Fibroblast of gingiva (primary cell): ENCODE results near the gene PHRF1.

Source experiments
- DNase-seq: peaks from one replicate; pipeline ENCODE4 v3.0.0-alpha.2; 2011; ENCODE audit warnings: low read depth

The PHRF1 gene

DNA sequence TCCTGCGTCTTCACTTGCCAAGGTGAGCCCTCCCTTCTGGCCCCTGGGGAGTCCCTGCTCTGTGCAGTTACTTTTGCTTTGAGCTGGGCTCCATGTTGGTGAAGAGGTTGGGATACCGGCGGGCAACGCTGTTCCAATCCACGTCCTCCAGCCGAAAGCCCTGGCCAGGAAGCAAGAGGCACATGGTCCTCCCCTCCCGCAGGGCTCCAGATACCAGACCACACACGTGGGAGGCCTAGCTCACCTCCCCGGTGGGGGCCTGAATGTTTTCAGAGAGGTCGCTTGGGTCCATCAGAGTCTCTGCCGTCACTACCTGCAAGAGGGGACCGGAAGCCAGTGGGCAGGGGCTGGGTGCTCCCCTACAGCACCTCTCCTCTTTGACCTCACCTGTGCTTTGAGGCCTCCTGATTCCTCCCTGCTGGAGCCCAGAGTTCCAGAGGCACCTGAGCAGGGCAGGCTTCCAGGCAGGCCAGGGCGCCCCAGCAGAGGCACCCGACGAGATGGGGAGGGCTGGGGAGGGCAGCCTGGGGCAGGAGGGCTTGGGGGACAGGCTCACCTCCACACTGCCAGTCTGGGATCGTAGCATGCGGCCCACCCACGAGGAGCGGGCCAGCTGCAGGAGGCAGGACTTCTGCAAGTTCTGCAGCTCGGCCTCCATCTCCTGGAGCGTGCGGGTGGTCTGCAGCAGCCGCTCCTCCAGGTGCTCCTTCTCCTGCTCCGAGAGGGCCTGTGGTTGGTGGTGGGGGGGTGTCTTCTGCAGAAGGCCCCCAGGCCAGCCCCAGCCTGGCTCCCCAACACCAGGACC is 18.7 kb upstream of the PHRF1 start:
- no peak for DNase-seq

DNA sequence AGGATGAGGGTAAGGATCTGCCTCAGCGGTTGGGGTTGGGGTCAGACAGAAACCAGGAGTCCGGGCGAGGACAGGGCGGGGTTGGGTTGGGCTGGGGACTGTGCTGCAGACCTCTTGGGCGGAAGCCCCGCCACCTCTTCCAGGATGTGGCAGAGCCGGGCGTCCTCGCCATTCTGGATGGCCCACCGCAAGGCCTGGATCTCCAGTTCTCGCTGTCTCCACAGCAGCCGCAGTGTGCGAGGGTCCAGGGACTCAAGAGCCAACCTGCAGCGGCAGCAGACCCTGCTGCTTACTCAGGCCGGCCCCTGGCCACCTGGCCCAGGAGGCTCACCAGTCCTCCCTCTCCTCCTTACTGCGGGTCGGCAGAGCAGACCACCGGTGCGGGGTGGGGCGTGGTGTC is 17.8 kb upstream of the PHRF1 start:
- DNase-seq = no peak

DNA sequence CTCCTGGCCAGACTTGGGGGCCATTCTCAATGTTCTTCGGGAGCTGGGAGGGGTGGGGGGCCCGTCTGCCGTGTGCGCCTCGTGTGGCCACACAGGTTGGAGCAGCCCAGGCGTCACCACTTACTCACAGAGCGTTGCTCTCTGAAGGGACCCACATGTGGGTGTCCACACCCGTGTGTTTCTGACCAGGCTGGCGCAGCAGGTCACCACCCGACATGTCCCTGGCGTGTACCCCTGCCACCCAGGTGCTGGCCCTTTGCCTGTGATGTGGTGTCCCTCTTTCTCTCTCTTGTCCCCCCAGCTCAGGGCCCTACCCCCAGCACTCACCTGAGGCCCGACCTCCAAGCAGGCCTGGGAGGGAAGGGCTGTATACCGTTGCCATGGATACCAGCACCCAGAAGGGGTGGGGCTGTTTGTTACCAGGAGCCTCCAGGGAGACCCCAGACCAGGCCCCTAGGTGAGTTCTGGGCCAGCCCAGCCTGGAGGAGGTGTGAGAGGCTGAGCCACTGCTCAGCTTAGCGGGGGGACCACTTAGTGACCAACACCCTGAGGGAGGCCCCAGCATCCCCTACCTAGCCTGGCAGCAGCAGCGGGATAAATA is 17.1 kb upstream of the PHRF1 start:
- DNase-seq = no peak

DNA sequence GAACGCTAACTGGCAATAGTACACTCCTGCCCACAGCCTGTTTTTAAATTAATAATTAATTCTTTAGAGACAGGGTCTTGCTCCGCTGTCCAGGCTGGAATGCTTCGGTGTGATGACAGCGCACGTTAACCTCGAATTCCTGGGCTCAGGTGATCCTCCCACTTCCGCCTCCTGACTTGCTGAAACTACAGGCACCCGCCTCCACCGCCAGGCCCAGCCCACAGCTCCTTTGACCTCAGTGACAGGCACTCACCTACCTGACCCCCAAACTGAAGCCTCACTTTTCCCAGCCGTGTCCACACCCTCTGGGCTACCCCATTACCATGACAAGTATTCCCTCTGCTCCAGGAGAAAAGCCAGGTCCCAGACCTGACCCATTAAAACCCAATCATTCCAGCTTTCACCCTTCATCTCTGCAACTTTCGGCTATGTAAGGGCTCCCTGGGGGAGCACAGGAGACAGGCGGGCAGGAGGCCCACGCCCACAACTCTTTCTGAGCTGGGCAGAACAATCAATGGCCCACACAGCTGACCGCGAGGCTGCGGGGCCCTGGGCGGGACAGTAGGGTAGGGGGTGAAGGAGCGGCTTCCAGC is 16.5 kb upstream of the PHRF1 start:
- no peak for DNase-seq

DNA sequence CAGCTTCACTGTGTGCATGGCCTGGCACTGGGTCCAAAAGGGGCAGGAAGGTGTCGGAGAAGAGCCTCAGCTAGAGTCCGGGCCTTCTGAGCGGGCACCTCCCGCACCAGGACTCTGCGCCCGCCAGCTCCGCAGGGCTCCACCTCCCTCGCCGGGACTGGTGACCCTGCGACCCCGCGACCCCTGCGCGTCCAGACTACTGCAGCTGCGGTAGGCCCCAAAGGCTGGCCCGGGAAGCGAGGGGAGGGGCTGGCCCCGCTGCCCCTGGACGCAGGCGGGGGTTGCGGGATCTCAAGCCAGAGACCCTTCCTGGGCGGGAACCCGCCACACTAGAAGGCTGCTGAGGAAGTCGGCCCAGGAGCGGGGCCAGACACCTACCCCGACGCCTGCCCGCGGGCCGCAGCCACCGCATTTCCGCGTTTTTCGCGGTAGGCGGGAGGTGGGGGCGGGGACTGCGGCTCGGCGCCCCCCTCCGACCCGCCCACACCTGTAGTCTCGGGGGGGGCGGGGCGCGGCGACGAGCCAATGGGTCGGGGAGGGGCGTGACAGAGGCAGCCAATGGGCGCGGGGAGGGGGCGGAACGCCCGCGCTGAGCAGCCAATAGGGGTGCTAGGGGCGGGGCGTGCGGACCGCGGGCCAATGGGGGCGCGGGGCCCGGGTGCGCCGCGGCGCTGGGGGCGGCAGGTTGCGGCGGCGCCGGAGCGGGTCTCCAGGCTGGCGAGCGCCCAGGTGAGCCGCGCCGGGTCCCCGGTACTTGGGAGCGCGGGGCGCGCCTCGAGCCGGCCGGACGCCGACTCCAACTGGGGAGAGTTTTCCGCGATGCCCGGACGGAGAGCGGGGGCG is 15.7 kb upstream of the PHRF1 start, which contains the start of the genes LMNTD2 and RASSF7:
LMNTD2 (minus strand) TSS at position 434 of the 843 bp plus-strand sequence; CDS start at position 412, 22 bp downstream.
RASSF7 (plus strand) TSS at position 666 of the 843 bp plus-strand sequence. CDS start 799 bp downstream, outside the sequence.
- peak; percentile 64 for DNase-seq

DNA sequence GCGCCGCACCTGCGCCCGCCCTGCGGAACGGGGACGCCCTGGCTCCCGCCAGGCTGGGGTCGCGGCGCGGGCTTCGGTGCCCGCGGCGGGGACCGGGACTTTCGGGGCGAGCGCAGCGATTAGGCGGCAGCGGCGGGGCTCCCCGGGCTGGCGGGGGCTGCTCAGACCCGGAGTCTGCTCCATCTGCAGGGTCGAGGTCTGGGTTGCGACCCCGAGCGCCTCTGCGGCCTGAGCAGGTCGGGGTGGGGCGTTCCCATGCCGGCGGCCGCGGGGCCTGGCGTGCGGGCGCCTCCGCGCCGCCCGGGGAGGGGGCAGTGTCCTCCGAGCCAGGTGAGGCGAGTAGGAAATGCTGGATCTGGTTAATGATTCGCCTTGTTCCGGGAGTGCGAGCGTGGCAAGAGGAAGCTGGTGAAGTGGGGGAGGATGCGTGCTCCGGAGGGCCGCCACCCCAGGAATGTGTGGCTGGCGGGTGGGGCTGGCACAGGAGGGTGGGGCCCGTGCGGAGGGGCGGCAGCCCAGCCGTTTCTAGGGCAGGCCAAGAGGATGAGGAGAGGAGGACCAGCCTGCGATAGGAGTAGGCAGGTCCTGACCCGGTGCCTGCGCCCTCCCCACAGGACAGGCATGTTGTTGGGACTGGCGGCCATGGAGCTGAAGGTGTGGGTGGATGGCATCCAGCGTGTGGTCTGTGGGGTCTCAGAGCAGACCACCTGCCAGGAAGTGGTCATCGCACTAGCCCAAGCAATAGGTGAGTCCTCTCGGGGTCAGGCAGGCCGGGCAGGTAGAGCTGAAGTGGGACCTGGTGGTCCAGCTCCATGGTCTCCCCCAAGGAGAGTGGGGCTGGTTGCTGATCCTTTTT is 14.9 kb upstream of the PHRF1 start:
- DNase-seq = no peak

DNA sequence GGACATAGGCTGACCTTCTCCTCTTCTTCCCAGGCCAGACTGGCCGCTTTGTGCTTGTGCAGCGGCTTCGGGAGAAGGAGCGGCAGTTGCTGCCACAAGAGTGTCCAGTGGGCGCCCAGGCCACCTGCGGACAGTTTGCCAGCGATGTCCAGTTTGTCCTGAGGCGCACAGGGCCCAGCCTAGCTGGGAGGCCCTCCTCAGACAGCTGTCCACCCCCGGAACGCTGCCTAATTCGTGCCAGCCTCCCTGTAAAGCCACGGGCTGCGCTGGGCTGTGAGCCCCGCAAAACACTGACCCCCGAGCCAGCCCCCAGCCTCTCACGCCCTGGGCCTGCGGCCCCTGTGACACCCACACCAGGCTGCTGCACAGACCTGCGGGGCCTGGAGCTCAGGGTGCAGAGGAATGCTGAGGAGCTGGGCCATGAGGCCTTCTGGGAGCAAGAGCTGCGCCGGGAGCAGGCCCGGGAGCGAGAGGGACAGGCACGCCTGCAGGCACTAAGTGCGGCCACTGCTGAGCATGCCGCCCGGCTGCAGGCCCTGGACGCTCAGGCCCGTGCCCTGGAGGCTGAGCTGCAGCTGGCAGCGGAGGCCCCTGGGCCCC is 14.1 kb upstream of the PHRF1 start:
- no peak for DNase-seq

DNA sequence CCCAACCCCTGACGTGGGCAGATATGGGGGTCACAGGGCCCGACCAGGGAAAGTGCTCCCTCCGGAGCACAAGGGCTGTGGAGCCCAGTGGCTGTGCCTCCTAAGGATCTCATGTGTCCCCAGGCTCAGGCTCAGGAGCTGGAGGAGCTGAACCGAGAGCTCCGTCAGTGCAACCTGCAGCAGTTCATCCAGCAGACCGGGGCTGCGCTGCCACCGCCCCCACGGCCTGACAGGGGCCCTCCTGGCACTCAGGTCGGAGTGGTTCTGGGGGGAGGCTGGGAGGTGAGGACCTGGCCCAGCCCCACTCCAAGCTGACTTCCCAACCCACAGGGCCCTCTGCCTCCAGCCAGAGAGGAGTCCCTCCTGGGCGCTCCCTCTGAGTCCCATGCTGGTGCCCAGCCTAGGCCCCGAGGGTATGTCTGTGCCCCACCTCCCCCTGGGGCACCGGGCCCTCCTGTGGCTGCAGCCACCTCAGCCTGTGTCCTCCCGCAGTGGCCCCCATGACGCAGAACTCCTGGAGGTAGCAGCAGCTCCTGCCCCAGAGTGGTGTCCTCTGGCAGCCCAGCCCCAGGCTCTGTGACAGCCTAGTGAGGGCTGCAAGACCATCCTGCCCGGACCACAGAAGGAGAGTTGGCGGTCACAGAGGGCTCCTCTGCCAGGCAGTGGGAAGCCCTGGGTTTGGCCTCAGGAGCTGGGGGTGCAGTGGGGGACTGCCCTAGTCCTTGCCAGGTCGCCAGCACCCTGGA is 13.0 kb upstream of the PHRF1 start:
- no peak for DNase-seq

DNA sequence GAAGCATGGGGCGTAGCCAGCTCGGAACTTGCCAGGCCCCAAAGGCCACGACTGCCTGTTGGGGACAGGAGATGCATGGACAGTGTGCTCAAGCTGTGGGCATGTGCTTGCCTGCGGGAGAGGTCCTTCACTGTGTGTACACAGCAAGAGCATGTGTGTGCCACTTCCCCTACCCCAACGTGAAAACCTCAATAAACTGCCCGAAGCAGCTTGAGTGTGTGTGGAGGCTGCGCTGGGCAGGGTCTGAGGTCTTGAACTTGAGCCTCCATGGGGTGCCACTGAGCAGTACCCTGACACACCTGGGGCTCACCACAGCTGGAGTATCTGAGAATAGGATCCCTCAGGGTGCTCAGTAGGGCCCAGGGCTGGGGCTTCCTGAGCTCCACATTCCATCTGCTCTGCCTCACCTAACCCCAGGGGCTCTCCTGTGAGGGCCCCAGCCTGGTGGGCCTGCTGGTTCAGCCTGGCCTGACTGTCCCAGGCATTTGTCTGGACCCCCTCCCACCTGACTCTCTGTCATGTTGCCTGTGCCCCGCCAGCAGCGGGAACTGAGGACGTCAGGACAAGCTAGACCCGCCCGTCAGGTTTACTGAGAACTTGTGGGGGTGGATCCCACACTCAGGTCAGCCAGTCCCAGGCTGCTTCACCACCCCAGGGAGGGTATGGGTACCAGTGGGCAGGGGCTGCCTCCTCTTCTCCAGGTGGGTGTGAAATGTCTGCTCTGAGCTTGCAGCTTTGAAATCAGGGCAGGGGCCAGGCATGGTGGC is 12.3 kb upstream of the PHRF1 start:
- DNase-seq = no peak

DNA sequence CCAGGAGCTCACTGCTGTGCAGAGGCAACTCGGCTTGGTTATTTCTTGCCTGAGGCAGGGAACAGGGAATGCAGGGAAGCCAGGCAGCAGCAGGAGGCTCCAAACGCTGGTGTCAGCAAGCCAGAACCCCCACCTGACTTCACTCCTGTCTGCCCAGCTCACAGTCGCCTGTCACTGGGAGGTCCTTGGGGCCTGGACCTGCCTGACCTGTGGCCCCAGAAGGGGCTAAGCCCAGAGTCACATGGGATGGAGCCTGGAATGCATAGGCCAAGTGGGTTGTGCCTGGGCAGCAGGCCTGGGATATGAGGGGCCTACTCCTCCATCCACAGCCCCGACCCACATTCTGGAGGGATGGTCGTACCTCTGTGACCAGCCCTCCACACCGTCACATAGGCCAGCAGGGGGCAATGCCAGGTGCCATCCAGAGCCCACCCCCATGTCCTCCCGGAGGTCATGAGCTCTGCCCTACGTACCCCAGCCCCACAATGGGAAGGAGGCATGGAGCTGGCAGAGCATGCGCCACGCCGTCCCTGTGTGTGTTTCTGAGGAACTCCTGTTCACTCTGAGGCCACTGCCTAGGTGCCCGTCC is 10.3 kb upstream of the PHRF1 start:
- DNase-seq = no peak

DNA sequence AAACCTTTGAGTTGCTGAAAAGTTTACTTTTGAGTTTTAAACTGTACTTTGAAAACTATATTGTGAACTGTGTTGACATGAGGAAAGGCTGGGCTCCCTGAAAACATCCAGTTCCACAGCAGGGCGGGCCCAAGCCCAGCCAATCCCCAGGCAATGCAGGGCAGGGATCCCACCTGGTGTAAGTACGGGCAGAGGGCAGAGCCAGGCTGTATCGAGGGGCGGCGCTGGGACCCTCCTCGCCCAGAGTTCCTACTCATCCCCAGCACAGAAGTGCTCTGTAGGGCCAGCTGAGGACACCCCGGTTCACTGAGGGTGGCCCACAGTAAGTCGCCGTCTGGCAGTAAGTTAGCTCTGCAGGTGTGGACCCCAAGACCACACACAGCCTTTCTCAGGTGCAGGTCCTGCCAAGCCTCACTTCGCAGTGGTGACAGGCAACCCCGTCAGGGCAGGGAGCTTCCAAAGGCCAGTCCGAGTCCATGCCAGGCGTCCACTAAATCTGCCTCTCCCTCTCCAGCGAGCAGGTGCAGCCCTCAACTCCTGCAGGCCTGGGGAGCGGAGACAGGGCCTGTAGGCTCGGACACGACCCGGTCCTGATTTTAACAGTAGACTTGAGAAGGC is 9.2 kb upstream of the PHRF1 start:
- DNase-seq = no peak

DNA sequence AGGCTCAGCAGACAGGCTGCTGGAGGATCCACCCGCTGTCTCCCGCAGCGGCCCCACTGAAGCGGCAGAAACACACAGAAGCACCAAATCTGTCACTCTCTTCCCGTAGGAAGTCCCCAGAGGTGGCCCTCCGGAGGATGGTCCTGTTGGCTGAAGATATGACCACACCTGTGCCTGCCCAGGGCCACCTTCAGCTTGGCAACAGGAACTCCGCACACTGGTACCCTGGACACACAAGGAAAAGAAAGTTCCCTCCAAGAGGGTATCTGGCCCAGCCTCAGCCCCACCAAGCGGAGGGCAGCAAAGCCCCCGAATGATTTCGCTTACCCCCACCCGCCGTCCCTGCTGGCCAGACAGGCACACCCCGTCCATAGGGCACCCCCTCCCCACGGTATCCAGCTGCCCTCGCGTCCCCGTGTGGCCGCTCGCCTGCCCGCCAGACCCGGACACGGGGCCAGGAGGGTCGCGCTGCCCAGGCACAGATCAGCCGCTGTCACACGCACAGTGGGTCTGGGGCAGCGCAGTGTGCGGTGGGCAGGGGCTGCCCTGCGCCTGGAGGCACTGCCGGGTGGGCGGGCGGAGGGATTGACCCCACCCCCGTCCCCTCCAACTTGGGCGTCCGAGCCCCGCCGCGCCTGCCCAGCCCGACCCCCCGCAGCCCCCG is 8.5 kb upstream of the PHRF1 start:
- DNase-seq = no peak

DNA sequence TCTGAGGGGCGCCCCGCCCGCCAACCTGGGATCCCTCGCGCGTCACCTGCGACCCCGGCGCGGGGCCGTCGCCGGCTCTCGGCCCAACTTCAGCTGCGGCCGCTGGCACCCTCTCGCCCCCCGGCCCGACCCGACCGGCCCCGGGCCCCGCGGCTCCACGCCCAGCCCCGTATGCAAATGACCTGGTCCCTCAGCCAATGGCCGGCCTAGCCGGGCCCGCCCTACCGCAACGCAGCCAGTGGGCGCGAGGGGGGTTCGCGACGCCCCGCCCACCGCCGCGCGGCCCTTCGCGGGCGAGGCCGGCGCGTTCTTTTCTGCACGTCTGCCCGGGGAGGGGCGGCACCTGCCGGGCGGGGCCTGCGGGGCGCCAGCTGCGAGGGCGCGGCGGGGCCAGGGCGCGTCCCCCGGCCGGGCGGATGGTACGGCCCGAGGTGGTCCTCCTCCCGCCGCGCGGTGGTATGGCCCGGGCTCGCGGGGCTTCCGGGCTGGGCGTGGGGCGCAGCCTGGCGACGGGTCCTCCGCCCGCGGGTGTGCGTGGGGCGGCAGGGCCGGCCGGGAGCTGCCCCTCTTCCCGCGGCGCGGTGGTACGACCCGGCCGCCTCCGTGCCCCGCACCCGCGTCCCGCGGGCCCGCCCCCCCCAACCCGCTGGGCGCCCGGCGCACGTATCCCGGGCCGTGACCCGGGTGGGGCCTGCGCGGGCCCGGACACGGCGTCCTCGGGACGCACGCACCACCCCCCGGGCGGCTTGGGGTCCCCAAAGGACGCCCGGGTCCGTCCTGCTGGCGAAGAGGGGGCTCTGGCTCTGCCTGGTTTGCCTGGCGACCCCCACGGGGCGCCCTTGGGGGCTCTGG is 7.7 kb upstream of the PHRF1 start:
- peak; percentile 89 for DNase-seq

DNA sequence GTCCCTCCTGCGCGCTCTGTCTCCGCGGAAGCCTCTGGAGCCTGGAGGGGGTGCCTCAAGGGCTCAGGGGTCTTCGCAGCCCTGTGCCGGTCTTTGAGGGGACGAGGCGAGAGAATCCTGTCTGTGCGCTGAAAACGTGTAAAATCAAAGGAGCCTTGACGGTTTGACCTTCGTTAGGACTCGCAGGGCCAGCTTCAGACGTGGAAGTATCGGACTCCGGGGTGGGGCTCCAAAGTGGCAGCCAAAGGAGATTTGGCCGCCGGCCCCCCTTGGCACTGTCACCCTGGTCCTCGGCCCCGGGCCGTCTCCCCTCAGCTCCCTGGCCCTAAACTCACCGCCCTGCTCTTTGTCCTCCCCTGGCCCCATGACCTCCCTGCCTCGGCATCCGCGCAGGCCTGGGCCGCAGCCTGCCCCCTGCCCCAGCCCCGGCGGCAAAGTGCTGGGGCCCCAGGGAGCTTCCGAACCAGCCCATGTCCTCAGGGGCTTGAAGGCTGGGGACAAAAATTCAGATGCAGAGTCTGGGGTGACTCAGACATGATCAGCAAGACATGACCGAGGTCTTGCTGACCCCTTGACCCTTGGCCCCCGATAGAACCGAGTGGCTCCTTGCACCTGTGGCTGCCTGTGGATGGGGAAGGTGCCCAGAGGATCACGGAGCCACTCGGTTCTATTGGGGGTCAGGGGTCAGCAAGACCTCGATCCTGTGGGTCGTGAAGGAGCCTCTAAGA is 6.9 kb upstream of the PHRF1 start:
- no peak for DNase-seq

DNA sequence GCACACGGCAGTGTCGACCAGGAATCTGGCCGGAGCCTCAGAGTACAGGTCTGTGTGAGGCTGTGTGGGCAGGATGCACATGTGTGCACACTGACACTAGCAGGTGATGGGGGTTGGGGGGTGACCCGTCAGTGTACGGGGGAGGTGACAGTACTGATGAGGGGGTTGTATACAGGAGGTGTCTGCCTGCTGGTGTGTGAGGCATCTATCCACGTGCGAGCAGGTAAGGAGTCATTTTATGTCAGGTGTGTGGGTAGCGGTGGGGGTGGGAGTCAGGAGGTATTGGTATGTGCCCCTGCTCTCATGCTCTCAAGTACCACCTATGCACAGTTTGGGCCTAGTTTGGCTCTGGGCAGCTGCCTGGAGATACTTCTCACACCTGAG is 4.5 kb upstream of the PHRF1 start:
- no peak for DNase-seq

DNA sequence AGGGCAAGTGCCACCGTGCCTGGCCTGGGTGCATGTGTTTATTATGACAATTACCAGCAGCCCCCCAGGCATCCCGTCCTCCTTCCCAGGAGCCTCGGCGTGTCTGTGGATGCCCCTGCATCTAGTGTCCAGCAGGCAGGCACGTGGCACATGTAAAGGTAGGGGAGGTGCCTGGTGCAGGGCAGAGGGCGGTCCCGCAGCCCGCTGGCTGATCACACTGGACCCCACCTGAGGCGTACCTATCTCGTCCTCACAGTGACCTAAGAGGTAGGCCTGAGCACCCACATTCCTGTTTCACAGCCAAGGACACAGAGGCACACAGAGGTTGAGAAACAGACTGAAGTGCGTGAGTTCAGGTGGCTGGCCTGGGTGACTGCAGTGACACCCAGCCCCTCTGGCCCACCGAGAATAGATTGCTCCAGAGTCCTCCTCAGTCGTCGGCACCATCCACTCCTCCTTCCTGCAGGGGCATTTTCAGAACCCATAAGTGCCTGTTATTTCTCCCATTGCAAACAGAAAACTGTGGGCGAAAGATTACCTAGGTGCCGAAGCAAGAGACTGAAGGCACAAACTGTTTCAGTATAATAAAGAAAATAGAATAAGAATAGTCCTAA is 3.0 kb upstream of the PHRF1 start:
- no peak for DNase-seq
